ENCODE results near the gene DHRS7.

- no peak for TF ChIP-seq CTCF (IDR thresholded peaks at IDR 0.05)
- TF ChIP-seq POLR2A (IDR thresholded peaks at IDR 0.05), result no peak
- no peak for TF ChIP-seq POLR2AphosphoS5 (IDR thresholded peaks at IDR 0.05)
These were observed 69.3 kb downstream of the DHRS7 start for GRCh38 chr14:60095781-60096450.

All from breast epithelium (tissue), 3 donors.